Sigmoid colon (tissue), 3 donors: ENCODE data around the gene MATN4.

Experiments used
- CTCF ChIP-seq, 4 experiments: fragments of 450-650 bp in 3 of 4; fragments of 200-600 bp in 1 of 4; IDR thresholded peaks; one replicate each; pipeline ENCODE4 v1.5.1; 2016 to 2019; ENCODE audit warnings: antibody characterized with exemption in 4 of 4, mild to moderate bottlenecking in 3 of 4, moderate library complexity in 2 of 4
- POLR2A ChIP-seq, 2 donors: fragments of 450-650 bp; IDR thresholded peaks; one replicate each; pipeline ENCODE4 v1.6.1; 2016; ENCODE audit warnings: antibody characterized with exemption in 2 of 2, mild to moderate bottlenecking in 2 of 2, moderate library complexity in 2 of 2

DNA sequence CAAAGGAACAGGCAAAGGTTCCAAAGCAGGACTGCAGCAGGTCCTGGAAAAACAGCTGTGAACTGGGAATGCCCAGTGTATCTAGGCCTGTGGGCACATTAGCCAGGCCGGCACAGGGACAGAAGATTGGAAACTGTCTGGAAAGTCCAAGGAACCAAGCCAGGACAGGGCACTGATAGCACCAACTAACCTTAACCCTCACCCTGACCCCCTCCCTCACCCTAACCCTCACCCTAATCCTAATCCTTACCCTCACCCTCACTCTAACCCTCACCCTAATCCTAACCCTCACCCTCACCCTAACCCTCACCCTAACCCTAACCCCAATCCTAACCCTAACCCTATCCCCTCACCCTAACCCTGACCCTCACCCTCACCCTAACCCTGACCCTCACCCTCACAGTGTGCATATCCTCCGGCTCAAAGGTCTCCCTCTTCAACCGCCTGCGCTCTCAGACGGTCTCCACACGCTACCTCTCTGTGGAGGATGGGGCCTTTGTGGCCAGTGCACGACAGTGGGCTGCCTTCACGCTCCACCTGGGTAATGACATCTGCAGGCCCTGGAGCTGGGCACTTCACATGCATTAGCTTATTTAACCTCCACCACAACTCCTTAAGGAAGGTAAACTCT lies 5.1 kb upstream of the MATN4 start:
- TF ChIP-seq CTCF (IDR thresholded peaks at IDR 0.05) (no peak), POLR2A (IDR thresholded peaks at IDR 0.05) (no peak)
